Upper lobe of left lung (tissue), 4 donors: ENCODE data around the gene NUP210.

Experiments used
- EP300 ChIP-seq, 4 donors: sonication (generic); formaldehyde crosslinking; IDR thresholded peaks; one replicate each; pipeline ENCODE4 v1.5.1; 2017; ENCODE audit warnings: antibody characterized with exemption in 4 of 4, control low read depth in 2 of 4
- POLR2A ChIP-seq, 4 donors: fragments of 450-650 bp; IDR thresholded peaks; one replicate each; pipeline ENCODE4 v1.5.1; 2016 to 2017; ENCODE audit warnings: antibody characterized with exemption in 4 of 4, mild to moderate bottlenecking in 2 of 4
- POLR2AphosphoS5 ChIP-seq, 2 donors: sonication (generic); formaldehyde crosslinking; IDR thresholded peaks; one replicate each; pipeline ENCODE4 v1.5.1; 2017; ENCODE audit warnings: antibody characterized with exemption in 2 of 2
- TF ChIP-seq, protein P1 (sequence below), 6 experiments: fragments of 450-650 bp in 4 of 6; fragments of 200-600 bp in 2 of 6; sonication (generic) in 2 of 6; IDR thresholded peaks; one replicate each; pipeline ENCODE4 v1.5.1; 2016 to 2019; ENCODE audit warnings: antibody characterized with exemption in 6 of 6

DNA sequence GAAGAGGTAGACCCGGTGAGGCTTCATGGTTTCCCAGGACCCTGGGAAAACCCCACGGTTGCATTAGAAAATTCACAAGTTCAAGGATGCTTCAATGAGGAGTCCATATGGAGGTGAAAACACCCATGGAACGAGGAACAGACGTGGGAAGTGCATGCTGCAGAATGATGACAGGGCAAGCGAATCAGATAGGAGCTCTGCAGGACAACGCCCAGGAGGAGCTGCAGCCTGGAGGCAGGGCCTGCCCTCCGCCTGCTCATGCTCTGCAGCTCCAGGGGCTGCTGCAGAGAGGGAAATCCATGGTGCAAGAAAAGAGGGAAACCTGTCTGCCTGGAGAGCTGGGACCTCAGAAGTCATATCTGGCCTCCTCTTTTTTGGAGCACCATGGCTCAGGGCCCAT, 61.5 kb downstream of the NUP210 start:
- TF ChIP-seq, protein P1, sequence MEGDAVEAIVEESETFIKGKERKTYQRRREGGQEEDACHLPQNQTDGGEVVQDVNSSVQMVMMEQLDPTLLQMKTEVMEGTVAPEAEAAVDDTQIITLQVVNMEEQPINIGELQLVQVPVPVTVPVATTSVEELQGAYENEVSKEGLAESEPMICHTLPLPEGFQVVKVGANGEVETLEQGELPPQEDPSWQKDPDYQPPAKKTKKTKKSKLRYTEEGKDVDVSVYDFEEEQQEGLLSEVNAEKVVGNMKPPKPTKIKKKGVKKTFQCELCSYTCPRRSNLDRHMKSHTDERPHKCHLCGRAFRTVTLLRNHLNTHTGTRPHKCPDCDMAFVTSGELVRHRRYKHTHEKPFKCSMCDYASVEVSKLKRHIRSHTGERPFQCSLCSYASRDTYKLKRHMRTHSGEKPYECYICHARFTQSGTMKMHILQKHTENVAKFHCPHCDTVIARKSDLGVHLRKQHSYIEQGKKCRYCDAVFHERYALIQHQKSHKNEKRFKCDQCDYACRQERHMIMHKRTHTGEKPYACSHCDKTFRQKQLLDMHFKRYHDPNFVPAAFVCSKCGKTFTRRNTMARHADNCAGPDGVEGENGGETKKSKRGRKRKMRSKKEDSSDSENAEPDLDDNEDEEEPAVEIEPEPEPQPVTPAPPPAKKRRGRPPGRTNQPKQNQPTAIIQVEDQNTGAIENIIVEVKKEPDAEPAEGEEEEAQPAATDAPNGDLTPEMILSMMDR (IDR thresholded peaks at IDR 0.05), result no peak
- no peak for TF ChIP-seq POLR2A (IDR thresholded peaks at IDR 0.05)
- TF ChIP-seq POLR2AphosphoS5 (IDR thresholded peaks at IDR 0.05), result no peak
- no peak for TF ChIP-seq EP300 (IDR thresholded peaks at IDR 0.05)
